ENCODE data around the gene TMEM214. TPM values are rescaled to one million over a fixed set of nuclear protein-coding genes. Genes with fewer than 3 reads are reported as not detected.
A peak's percentile ranks its signal among the peaks of the same experiment; 100 is the strongest.

TMEM214 gene
- total and polyA plus RNA-seq, 4 experiments from 2014 or later: 25.6 to 99.8 (median 65.9) TPM

DNA sequence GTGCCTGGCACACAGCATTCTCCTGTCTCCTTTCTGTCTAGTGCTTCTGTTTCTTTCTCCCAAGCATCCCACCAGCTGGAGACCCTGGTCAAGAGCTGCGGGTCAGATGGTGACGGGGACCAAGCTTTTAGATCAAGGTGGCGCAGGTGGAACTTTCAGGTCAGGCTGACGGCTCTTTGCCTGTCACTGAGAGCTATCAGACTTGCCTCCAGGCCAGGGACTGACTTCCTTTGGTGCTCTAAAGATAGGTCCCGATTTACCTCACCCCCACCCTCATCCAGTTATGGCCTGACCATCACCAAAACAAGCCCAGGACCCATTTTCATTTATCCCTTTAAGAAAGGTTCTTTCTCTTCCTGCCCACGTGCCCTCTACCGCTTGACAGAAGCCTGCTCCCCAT is 44.5 kb downstream of the TMEM214 start:
- H3K27me3 Mint-ChIP-seq: peaks cover 0 to 2% of the 10 kb centered on the region in 2 donors
- peak overlapping the region in 1 of 8 donors; percentile 5 for H3K4me3 Mint-ChIP-seq
- no peaks in the 10 kb centered on the region for H3K36me3 ChIP-seq (ENCODE audit: insufficient read depth, low read length)
- DNase-seq: no peak
- H3K27ac ChIP-seq (ENCODE audit: low read depth, low read length): no peak overlapping the region
- ChIA-PET POLR2A (ENCODE audit: partially characterized antibody) (interaction anchor here (18.9 kb wide), 1 partner anchor 22 kb away, joined by 402 read pairs; the partner anchor contains the start of gene AGBL5), CTCF (ENCODE audit: partially characterized antibody) (interaction anchor here (0.7 kb wide), 1 partner anchor 204 kb away, joined by 3 read pairs; no protein-coding TSS in a partner anchor)
- H3K9me3 ChIP-seq (ENCODE audit: control insufficient read depth in 1 of 2, low read length in 2 of 2): no peaks in the 10 kb centered on the region
- H3K4me1 ChIP-seq (ENCODE audit: insufficient read depth, low read length): peaks cover 52% of the 10 kb centered on the region
- peak overlapping the region in 3 of 7 donors; percentile 4 to 68 (median 60) for H3K27ac Mint-ChIP-seq
- H3K27me3 ChIP-seq (ENCODE audit: insufficient read depth, low read length): no peaks in the 10 kb centered on the region
- no peak overlapping the region for H3K4me3 ChIP-seq (ENCODE audit: low read length in 2 of 2)
- H3K9me3 Mint-ChIP-seq: no peaks in the 10 kb centered on the region
- H3K4me1 Mint-ChIP-seq: peaks cover 31 to 60% (median 47%) of the 10 kb centered on the region in 4 donors
- no peaks in the 10 kb centered on the region for H3K36me3 Mint-ChIP-seq
- intact Hi-C loops (cut with micrococcal nuclease): no loop called here

DNA sequence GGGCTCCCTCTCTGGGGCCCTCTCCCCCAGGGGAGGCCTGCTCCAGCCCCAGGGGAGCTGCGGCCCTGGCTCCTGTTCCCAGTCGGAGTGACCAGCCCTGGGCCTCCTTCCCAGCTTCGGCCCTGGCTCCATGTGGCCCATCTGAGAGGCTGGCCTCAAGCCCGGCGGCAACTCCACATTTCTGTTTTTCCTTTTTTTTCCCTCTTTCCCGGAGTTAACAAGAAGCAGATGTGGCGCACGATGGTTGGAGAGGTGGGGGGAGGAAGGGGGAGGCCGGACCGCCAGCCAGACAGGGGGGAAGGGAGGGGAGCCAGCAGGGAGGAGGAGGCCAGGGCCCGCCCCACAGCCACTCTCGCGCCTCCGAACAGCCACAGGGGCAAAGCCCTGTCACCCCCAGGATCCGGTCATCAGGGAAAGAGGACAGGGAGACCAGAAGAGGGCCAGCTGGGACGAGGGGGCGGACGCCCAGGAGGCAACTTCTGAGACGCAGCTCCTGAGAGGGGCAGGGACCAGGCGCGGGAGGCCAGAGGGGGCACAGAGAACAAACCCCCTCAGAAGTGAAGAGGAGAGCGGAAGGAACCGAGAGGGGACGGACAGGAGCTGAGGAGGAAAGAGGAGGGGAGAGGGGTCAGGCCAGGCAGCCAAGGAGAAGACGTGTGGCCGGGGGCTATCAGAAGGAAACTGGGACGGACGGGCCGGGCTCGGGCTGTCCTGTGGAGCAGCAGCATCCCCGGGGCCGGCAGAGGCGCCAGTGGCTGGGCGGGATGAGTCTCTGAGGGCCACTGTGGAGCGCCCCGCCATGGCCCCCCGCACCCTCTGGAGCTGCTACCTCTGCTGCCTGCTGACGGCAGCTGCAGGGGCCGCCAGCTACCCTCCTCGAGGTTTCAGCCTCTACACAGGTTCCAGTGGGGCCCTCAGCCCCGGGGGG is 45.8 kb downstream of the TMEM214 start, which contains the start of gene EMILIN1:
Gene EMILIN1, plus strand, starts transcription at position 349 of the 928 bp plus-strand sequence. Its CDS starts 451 bp downstream, at position 800.
- peaks cover 48% of the 10 kb centered on the region for H3K4me1 ChIP-seq (ENCODE audit: insufficient read depth, low read length)
- H3K4me3 Mint-ChIP-seq: no peak within 1 kb of the TSS
- intact Hi-C loops (cut with micrococcal nuclease): no loop called here
- no peaks in the 10 kb centered on the region for H3K9me3 ChIP-seq (ENCODE audit: control insufficient read depth in 1 of 2, low read length in 2 of 2)
- H3K27ac ChIP-seq (ENCODE audit: low read depth, low read length): no peak within 1 kb of the TSS
- H3K27me3 Mint-ChIP-seq: peaks cover 0 to 2% of the 10 kb centered on the region in 2 donors
- POLR2A ChIA-PET (ENCODE audit: partially characterized antibody): interaction anchor here (1.0 to 18.9 kb wide), 3 partner anchors 18 to 56 kb away, joined by 3 to 402 read pairs (median 3); partner anchors contain the start of genes AGBL5 and PREB
- CTCF ChIA-PET (ENCODE audit: partially characterized antibody): no interaction called here
- H3K36me3 Mint-ChIP-seq: no peaks in the 10 kb centered on the region
- H3K27ac Mint-ChIP-seq: peak within 1 kb of the TSS in 2 of 7 donors; percentile 33 to 89
- H3K4me1 Mint-ChIP-seq: peaks cover 27 to 50% (median 40%) of the 10 kb centered on the region in 4 donors
- H3K4me3 ChIP-seq (ENCODE audit: low read length in 2 of 2): no peak within 1 kb of the TSS
- no peaks in the 10 kb centered on the region for H3K9me3 Mint-ChIP-seq
- H3K27me3 ChIP-seq (ENCODE audit: insufficient read depth, low read length): no peaks in the 10 kb centered on the region
- H3K36me3 ChIP-seq (ENCODE audit: insufficient read depth, low read length): no peaks in the 10 kb centered on the region
- DNase-seq: no peak

DNA sequence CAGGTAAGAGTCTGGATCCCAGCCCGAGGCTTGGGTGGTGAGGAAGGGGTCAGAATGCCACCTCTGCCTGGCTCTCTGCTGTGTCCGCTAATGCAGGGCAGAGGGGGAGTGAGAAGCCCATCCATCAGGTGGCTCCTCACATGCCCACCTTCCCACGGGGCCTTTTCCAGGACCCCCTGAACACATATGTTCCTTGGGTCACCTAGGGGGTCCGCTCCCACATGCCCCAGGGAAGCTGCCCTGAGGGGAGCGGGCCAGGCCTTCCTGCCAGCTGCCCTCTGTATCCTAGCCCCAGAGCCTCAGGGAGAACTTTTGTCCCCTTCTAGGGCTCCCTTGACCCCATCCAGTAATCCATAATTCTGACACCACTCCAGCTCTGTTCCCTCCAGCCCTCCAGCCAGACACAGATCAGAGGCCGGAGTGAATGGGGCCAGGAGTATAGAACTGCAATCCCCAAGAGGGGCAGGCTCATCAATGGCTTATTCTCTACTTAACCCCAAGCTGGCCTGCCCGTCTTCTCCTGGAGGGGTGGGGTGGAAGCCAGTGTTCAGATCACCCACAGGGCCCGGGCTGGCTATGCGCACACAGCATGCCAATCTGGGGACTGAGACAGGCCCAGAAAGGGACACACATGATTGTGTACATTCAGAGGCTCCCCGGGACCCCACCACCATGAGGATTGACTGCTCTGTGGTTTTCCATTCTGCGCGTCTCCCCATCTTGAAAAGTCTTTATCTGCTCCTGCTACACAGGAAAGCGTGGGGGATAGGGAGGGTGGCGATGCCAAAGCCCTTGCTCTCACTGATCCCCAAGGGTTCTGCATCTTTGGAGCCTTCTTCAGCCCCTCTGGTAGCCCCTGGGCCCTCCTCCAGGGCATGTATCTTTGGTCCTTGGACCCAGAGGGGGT is 46.7 kb downstream of the TMEM214 start:
- CTCF ChIA-PET (ENCODE audit: partially characterized antibody): no interaction called here
- H3K4me3 Mint-ChIP-seq: no peak overlapping the region
- H3K4me3 ChIP-seq (ENCODE audit: low read length in 2 of 2): no peak overlapping the region
- H3K4me1 Mint-ChIP-seq: peaks cover 23 to 43% (median 36%) of the 10 kb centered on the region in 4 donors
- peaks cover 0 to 2% of the 10 kb centered on the region in 2 donors for H3K27me3 Mint-ChIP-seq
- no peaks in the 10 kb centered on the region for H3K36me3 ChIP-seq (ENCODE audit: insufficient read depth, low read length)
- no peaks in the 10 kb centered on the region for H3K9me3 ChIP-seq (ENCODE audit: control insufficient read depth in 1 of 2, low read length in 2 of 2)
- H3K27ac Mint-ChIP-seq: peak overlapping the region in 1 of 7 donors; percentile 89
- intact Hi-C loops (cut with micrococcal nuclease): loop anchor here (2.0 kb wide), 1 partner anchor 291 kb away; the partner anchor contains the start of genes EIF2B4 and SNX17
- no peaks in the 10 kb centered on the region for H3K9me3 Mint-ChIP-seq
- H3K27ac ChIP-seq (ENCODE audit: low read depth, low read length): no peak overlapping the region
- POLR2A ChIA-PET (ENCODE audit: partially characterized antibody): interaction anchor here (1.0 to 18.9 kb wide), 4 partner anchors 8 to 55 kb away, joined by 3 to 402 read pairs (median 95); partner anchors contain the start of genes AGBL5, OST4 and PREB
- DNase-seq: no peak
- no peaks in the 10 kb centered on the region for H3K27me3 ChIP-seq (ENCODE audit: insufficient read depth, low read length)
- H3K36me3 Mint-ChIP-seq: no peaks in the 10 kb centered on the region
- H3K4me1 ChIP-seq (ENCODE audit: insufficient read depth, low read length): peaks cover 39% of the 10 kb centered on the region

DNA sequence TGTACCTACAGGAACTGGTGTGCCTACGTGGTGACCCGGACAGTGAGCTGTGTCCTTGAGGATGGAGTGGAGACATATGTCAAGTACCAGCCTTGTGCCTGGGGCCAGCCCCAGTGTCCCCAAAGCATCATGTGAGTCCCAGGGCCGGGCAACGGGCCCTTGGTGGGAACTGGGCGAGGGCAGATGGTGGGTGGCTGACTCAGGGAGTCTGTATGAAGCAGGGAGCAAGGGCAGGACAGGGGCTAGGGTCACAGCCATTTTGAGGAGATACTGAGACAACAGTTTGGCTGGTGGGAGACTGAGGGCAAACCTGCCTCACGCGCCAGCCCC is 47.3 kb downstream of the TMEM214 start:
- Histone ChIP-seq H3K4me1 (ENCODE audit: insufficient read depth, low read length) (peaks cover 37% of the 10 kb centered on the region), H3K27ac (ENCODE audit: low read depth, low read length) (no peak overlapping the region), H3K9me3 (ENCODE audit: control insufficient read depth in 1 of 2, low read length in 2 of 2) (no peaks in the 10 kb centered on the region), H3K4me3 (ENCODE audit: low read length in 2 of 2) (no peak overlapping the region), H3K36me3 (ENCODE audit: insufficient read depth, low read length) (no peaks in the 10 kb centered on the region), H3K27me3 (ENCODE audit: insufficient read depth, low read length) (no peaks in the 10 kb centered on the region)
- Mint-ChIP-seq H3K27me3 (peaks cover 0 to 2% of the 10 kb centered on the region in 2 donors), H3K9me3 (no peaks in the 10 kb centered on the region), H3K36me3 (no peaks in the 10 kb centered on the region), H3K4me1 (peaks cover 17 to 42% (median 33%) of the 10 kb centered on the region in 4 donors), H3K27ac (peak overlapping the region in 3 of 7 donors; percentile 60 to 89 (median 70)), H3K4me3 (peak overlapping the region in 1 of 8 donors; percentile 43)
- POLR2A ChIA-PET (ENCODE audit: partially characterized antibody): interaction anchor here (2.6 to 18.9 kb wide), 3 partner anchors 9 to 47 kb away, joined by 10 to 402 read pairs (median 187); partner anchors contain the start of genes AGBL5, OST4 and TMEM214
- CTCF ChIA-PET (ENCODE audit: partially characterized antibody): no interaction called here
- intact Hi-C loops (cut with micrococcal nuclease): loop anchor here (2.0 kb wide), 1 partner anchor 291 kb away; the partner anchor contains the start of genes EIF2B4 and SNX17
- DNase-seq: no peak

DNA sequence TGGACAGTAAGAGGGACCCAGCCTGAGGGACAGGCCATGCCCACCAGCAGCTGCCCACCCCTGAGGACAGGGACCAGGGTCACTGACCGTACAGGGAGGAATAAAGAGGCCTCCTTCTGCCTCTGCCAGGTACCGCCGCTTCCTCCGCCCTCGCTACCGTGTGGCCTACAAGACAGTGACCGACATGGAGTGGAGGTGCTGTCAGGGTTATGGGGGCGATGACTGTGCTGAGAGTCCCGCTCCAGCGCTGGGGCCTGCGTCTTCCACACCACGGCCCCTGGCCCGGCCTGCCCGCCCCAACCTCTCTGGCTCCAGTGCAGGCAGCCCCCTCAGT is 47.8 kb downstream of the TMEM214 start:
- DNase-seq: no peak
- no peaks in the 10 kb centered on the region for H3K36me3 Mint-ChIP-seq
- POLR2A ChIA-PET (ENCODE audit: partially characterized antibody): interaction anchor here (0.9 to 18.9 kb wide), 6 partner anchors 9 to 131 kb away, joined by 3 to 402 read pairs (median 9); partner anchors contain the start of genes AGBL5, ATRAID, OST4 and SLC5A6
- Histone ChIP-seq H3K36me3 (ENCODE audit: insufficient read depth, low read length) (no peaks in the 10 kb centered on the region), H3K4me1 (ENCODE audit: insufficient read depth, low read length) (peaks cover 37% of the 10 kb centered on the region), H3K27ac (ENCODE audit: low read depth, low read length) (peak overlapping the region; percentile 54), H3K9me3 (ENCODE audit: control insufficient read depth in 1 of 2, low read length in 2 of 2) (no peaks in the 10 kb centered on the region), H3K4me3 (ENCODE audit: low read length in 2 of 2) (no peak overlapping the region), H3K27me3 (ENCODE audit: insufficient read depth, low read length) (no peaks in the 10 kb centered on the region)
- H3K27ac Mint-ChIP-seq: peak overlapping the region in 5 of 7 donors; percentile 89 to 99 (median 98)
- intact Hi-C loops (cut with micrococcal nuclease): loop anchor here (2.0 kb wide), 1 partner anchor 290 kb away; the partner anchor contains the start of genes EIF2B4 and SNX17
- peaks cover 0 to 2% of the 10 kb centered on the region in 2 donors for H3K27me3 Mint-ChIP-seq
- peak overlapping the region in 1 of 8 donors; percentile 80 for H3K4me3 Mint-ChIP-seq
- H3K4me1 Mint-ChIP-seq: peaks cover 17 to 42% (median 32%) of the 10 kb centered on the region in 4 donors
- CTCF ChIA-PET (ENCODE audit: partially characterized antibody): interaction anchor here (1.0 to 8.4 kb wide), 3 partner anchors 8 to 118 kb away, joined by 4 to 46 read pairs (median 5); partner anchors contain the start of gene OST4
- H3K9me3 Mint-ChIP-seq: no peaks in the 10 kb centered on the region

DNA sequence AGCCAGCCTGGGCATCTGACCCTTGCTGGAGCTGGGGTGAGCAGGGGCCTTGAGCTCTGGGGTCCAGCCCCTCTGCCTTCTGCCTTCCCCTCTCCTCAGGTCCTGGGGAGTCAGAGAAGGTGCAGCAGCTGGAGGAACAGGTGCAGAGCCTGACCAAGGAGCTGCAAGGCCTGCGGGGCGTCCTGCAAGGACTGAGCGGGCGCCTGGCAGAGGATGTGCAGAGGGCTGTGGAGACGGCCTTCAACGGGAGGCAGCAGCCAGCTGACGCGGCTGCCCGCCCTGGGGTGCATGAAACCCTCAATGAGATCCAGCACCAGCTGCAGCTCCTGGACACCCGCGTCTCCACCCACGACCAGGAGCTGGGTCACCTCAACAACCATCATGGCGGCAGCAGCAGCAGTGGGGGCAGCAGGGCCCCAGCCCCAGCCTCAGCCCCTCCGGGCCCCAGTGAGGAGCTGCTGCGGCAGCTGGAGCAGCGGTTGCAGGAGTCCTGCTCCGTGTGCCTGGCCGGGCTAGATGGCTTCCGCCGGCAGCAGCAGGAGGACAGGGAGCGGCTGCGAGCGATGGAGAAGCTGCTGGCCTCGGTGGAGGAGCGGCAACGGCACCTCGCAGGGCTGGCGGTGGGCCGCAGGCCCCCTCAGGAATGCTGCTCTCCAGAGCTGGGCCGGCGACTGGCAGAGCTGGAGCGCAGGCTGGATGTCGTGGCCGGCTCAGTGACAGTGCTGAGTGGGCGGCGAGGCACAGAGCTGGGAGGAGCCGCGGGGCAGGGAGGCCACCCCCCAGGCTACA is 49.4 kb downstream of the TMEM214 start:
- H3K4me3 Mint-ChIP-seq: peak overlapping the region in 3 of 8 donors; percentile 82 to 84 (median 83)
- Histone ChIP-seq H3K4me3 (ENCODE audit: low read length in 2 of 2) (peak overlapping the region in 1 of 2 donors; percentile 45), H3K4me1 (ENCODE audit: insufficient read depth, low read length) (peaks cover 38% of the 10 kb centered on the region), H3K27ac (ENCODE audit: low read depth, low read length) (peak overlapping the region; percentile 54), H3K27me3 (ENCODE audit: insufficient read depth, low read length) (no peaks in the 10 kb centered on the region), H3K9me3 (ENCODE audit: control insufficient read depth in 1 of 2, low read length in 2 of 2) (no peaks in the 10 kb centered on the region), H3K36me3 (ENCODE audit: insufficient read depth, low read length) (no peaks in the 10 kb centered on the region)
- no peak for DNase-seq
- no peaks in the 10 kb centered on the region for H3K9me3 Mint-ChIP-seq
- peaks cover 0 to 2% of the 10 kb centered on the region in 2 donors for H3K27me3 Mint-ChIP-seq
- peaks cover 17 to 41% (median 27%) of the 10 kb centered on the region in 4 donors for H3K4me1 Mint-ChIP-seq
- H3K36me3 Mint-ChIP-seq: peaks cover 0 to 2% of the 10 kb centered on the region in 2 donors
- intact Hi-C loops (cut with micrococcal nuclease): loop anchor here (1.0 to 2.0 kb wide), 4 partner anchors 11 to 289 kb away; partner anchors contain the start of genes AGBL5, EIF2B4, OST4 and SNX17
- CTCF ChIA-PET (ENCODE audit: partially characterized antibody): interaction anchor here (1.2 to 8.4 kb wide), 4 partner anchors 9 to 120 kb away, joined by 4 to 46 read pairs (median 6); partner anchors contain the start of genes AGBL5 and OST4
- POLR2A ChIA-PET (ENCODE audit: partially characterized antibody): interaction anchor here (0.6 to 18.9 kb wide), 10 partner anchors 11 to 346 kb away, joined by 4 to 402 read pairs (median 6); partner anchors contain the start of genes AGBL5, ATRAID, NRBP1 and OST4
- H3K27ac Mint-ChIP-seq: peak overlapping the region in 3 of 7 donors; percentile 89 to 97 (median 96)
